K562 (cell line): ENCODE measurements around the gene DNA2. TPM values are rescaled to one million over a fixed set of nuclear protein-coding genes. Genes with fewer than 3 reads are reported as not detected.

Source experiments
- BDP1 ChIP-seq: IDR thresholded peaks from 3 replicates; pipeline ENCODE4 v1.6.1; 2011; ENCODE audit not compliant: insufficient read length, insufficient read depth
- CXXC5 ChIP-seq: fragments of 250-450 bp; sonication (Bioruptor Pico); IDR thresholded peaks from 2 replicates; pipeline ENCODE4 v1.8.0; 2022; ENCODE audit warnings: inconsistent platforms, mild to moderate bottlenecking, moderate library complexity
- EP400 ChIP-seq: fragments of 450-650 bp; IDR thresholded peaks from 2 replicates; pipeline ENCODE4 v1.6.1; 2017; ENCODE audit warnings: antibody characterized with exemption, mild to moderate bottlenecking, moderate library complexity
- FOXP1 ChIP-seq: sonication (generic); formaldehyde crosslinking; IDR thresholded peaks from 2 replicates; pipeline ENCODE4 v1.8.0; 2022; ENCODE audit warnings: mild to moderate bottlenecking, missing genetic modification reagents
- GABPA ChIP-seq: fragments of 200-800 bp; sonication (Bioruptor generic); conservative IDR thresholded peaks from 2 replicates; pipeline ENCODE4 v1.6.1; 2016; ENCODE audit warnings: low read depth, missing genetic modification characterization, missing compliant biosample characterization
- GATAD2B ChIP-seq: fragments of 450-650 bp; IDR thresholded peaks from 2 replicates; pipeline ENCODE4 v1.6.1; 2017; ENCODE audit warnings: mild to moderate bottlenecking, borderline replicate concordance
- HCFC1 ChIP-seq: IDR thresholded peaks from 2 replicates; pipeline ENCODE4 v1.6.1; 2012; ENCODE audit warnings: low read depth, low read length, improper control_type of control experiment
- HDGF ChIP-seq: fragments of 450-650 bp; IDR thresholded peaks from 2 replicates; pipeline ENCODE4 v1.6.1; 2016
- KDM5B ChIP-seq: fragments of 200-600 bp; sonication (generic); IDR thresholded peaks from 2 replicates; pipeline ENCODE4 v1.6.1; 2012; ENCODE audit warnings: low read depth, mild to moderate bottlenecking, moderate library complexity, low read length, control low read depth, inconsistent platforms; ENCODE audit not compliant: insufficient replicate concordance
- KLF16 ChIP-seq: IDR thresholded peaks from 2 replicates; pipeline ENCODE4 v1.6.1; 2016; ENCODE audit warnings: antibody characterized with exemption
- POLR2A ChIP-seq: fragments of 450-650 bp; conservative IDR thresholded peaks from 2 replicates; pipeline ENCODE4 v1.6.1; 2016
- XRCC5 ChIP-seq: fragments of 200-400 bp; formaldehyde crosslinking; IDR thresholded peaks from 2 replicates; pipeline ENCODE4 v1.6.1; 2017; ENCODE audit warnings: low read depth, mild to moderate bottlenecking, low read length
- ZNF12 ChIP-seq: sonication (generic); formaldehyde crosslinking; IDR thresholded peaks from 2 replicates; pipeline ENCODE4 v1.4.0; 2020; ENCODE audit warnings: mild to moderate bottlenecking, missing genetic modification reagents
- polyA plus RNA-seq, 8 experiments: library from polyadenylated mRNA; depleted of rRNA in 4 of 8; stranded (reverse) in 5 of 8; unstranded in 3 of 8; fragments of >200 nt; fragmentation: Nextera tagmentation in 2 of 8; fragmentation: Illumina TruSeq in 1 of 8; extraction: Ambion mirVana in 2 of 8; extraction: Trizol in 1 of 8; gene quantifications; 2 replicates each; pipeline versions ENCODE4 v1.2.1 to v1.2.3, GENCODE V29; 2011 to 2014; ENCODE audit warnings: inconsistent platforms in 1 of 8, missing spikeins in 1 of 8
- total RNA-seq, 7 experiments: library from RNA; depleted of rRNA in 6 of 7; stranded (reverse); fragments of >200 nt in 6 of 7; fragmentation: Illumina TruSeq in 2 of 7; extraction: Trizol in 2 of 7; gene quantifications; 2 replicates each; pipeline versions ENCODE4 v1.2.1 to v1.2.3, GENCODE V29; 2011 to 2021; ENCODE audit warnings: low replicate concordance in 1 of 7
- TF ChIP-seq, protein P1 (sequence below), 2 experiments: fragments of 450-650 bp; conservative IDR thresholded peaks; 2 replicates each; pipeline ENCODE4 v1.6.1; 2017; ENCODE audit warnings: mild to moderate bottlenecking in 2 of 2, moderate library complexity in 2 of 2
- TF ChIP-seq, protein P2 (sequence below): sonication (generic); formaldehyde crosslinking; IDR thresholded peaks from 2 replicates; pipeline ENCODE4 v1.8.0; 2023; ENCODE audit warnings: mild to moderate bottlenecking, missing genetic modification reagents
- TF ChIP-seq, protein P3 (sequence below): fragments of 250-450 bp; sonication (Bioruptor Pico); IDR thresholded peaks from 2 replicates; pipeline ENCODE4 v1.8.0; 2022; ENCODE audit warnings: inconsistent platforms, mild to moderate bottlenecking, moderate library complexity, borderline replicate concordance
- TF ChIP-seq, protein P4 (sequence below): sonication (generic); formaldehyde crosslinking; IDR thresholded peaks from 2 replicates; pipeline ENCODE4 v1.8.0; 2022; ENCODE audit warnings: mild to moderate bottlenecking, missing genetic modification reagents

The DNA2 gene
- total and polyA plus RNA-seq, 9 of the 15 experiments (the other 6 are each of a cell fraction or from before 2014, with no cell fraction given) = 24.6 to 51.4 (median 40.8) TPM

DNA sequence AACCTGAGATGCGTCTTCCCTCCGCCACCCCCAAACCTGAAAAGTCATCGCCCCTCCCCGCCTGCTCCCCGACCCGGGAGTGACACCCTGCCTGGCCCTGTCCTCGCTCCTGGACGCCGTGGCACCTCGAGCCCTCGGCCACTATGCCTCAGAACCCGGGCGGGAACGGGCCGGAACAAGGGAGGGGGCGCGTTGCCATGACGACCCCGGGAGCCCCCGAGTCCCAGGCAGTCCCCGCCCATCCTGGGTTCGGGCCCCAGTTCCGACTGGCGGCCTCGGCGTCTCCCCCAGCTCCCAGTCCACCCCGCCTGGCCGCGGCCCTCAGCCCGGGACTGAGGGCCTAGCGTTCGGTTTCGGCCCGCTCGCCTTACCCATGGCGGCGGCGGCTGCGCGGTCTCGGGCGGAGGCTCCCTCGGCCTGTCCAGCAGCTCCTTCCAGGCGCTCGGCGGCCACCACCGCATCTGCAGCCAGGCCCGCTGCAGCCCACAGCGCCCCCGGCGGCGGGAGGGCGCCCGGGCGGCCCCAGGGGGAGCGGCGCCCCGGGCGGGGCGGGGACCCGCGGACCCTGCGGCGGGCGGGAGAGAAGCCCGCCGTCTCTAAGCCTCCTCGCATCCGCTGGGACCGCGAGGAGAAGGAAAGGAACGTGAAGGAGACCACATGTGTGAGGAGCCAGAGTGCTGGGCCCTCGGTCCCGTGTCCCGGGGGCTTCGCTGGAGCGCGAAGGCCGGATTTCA lies 64.8 kb downstream of the DNA2 start, which contains the start of gene RUFY2 (continued):
- TF ChIP-seq, protein P1, sequence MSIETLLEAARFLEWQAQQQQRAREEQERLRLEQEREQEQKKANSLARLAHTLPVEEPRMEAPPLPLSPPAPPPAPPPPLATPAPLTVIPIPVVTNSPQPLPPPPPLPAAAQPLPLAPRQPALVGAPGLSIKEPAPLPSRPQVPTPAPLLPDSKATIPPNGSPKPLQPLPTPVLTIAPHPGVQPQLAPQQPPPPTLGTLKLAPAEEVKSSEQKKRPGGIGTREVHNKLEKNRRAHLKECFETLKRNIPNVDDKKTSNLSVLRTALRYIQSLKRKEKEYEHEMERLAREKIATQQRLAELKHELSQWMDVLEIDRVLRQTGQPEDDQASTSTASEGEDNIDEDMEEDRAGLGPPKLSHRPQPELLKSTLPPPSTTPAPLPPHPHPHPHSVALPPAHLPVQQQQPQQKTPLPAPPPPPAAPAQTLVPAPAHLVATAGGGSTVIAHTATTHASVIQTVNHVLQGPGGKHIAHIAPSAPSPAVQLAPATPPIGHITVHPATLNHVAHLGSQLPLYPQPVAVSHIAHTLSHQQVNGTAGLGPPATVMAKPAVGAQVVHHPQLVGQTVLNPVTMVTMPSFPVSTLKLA (conservative IDR thresholded peaks at IDR 0.05) = peak in 1 of 2 experiments; percentile 31; a peak in 1 of 4 replicates
- TF ChIP-seq, protein P2, sequence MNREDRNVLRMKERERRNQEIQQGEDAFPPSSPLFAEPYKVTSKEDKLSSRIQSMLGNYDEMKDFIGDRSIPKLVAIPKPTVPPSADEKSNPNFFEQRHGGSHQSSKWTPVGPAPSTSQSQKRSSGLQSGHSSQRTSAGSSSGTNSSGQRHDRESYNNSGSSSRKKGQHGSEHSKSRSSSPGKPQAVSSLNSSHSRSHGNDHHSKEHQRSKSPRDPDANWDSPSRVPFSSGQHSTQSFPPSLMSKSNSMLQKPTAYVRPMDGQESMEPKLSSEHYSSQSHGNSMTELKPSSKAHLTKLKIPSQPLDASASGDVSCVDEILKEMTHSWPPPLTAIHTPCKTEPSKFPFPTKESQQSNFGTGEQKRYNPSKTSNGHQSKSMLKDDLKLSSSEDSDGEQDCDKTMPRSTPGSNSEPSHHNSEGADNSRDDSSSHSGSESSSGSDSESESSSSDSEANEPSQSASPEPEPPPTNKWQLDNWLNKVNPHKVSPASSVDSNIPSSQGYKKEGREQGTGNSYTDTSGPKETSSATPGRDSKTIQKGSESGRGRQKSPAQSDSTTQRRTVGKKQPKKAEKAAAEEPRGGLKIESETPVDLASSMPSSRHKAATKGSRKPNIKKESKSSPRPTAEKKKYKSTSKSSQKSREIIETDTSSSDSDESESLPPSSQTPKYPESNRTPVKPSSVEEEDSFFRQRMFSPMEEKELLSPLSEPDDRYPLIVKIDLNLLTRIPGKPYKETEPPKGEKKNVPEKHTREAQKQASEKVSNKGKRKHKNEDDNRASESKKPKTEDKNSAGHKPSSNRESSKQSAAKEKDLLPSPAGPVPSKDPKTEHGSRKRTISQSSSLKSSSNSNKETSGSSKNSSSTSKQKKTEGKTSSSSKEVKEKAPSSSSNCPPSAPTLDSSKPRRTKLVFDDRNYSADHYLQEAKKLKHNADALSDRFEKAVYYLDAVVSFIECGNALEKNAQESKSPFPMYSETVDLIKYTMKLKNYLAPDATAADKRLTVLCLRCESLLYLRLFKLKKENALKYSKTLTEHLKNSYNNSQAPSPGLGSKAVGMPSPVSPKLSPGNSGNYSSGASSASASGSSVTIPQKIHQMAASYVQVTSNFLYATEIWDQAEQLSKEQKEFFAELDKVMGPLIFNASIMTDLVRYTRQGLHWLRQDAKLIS (CRISPR knock-in tag) = peak; percentile 78
- TF ChIP-seq EP400 = peak; percentile 58; the same call in 1 of the 2 replicates
- no peak for TF ChIP-seq KLF16
- TF ChIP-seq HCFC1 = peak; percentile 66
- TF ChIP-seq GABPA = peak; percentile 43; the same call in 1 of the 2 replicates
- peak; percentile 67; the same call in 1 of the 2 replicates for TF ChIP-seq FOXP1 (CRISPR knock-in tag)
- peak; percentile 94 for TF ChIP-seq CXXC5 (CRISPR knock-in tag)
- TF ChIP-seq XRCC5 = no peak
- TF ChIP-seq POLR2A = peak; percentile 88
- no peak for TF ChIP-seq BDP1
- 0 out of 2 replicates have a peak, but pooled peaks have one; percentile 19 for TF ChIP-seq ZNF12
- TF ChIP-seq GATAD2B = peak; percentile 99
- TF ChIP-seq, protein P3, sequence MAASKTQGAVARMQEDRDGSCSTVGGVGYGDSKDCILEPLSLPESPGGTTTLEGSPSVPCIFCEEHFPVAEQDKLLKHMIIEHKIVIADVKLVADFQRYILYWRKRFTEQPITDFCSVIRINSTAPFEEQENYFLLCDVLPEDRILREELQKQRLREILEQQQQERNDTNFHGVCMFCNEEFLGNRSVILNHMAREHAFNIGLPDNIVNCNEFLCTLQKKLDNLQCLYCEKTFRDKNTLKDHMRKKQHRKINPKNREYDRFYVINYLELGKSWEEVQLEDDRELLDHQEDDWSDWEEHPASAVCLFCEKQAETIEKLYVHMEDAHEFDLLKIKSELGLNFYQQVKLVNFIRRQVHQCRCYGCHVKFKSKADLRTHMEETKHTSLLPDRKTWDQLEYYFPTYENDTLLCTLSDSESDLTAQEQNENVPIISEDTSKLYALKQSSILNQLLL (CRISPR knock-in tag) = no peak
- TF ChIP-seq, protein P4, sequence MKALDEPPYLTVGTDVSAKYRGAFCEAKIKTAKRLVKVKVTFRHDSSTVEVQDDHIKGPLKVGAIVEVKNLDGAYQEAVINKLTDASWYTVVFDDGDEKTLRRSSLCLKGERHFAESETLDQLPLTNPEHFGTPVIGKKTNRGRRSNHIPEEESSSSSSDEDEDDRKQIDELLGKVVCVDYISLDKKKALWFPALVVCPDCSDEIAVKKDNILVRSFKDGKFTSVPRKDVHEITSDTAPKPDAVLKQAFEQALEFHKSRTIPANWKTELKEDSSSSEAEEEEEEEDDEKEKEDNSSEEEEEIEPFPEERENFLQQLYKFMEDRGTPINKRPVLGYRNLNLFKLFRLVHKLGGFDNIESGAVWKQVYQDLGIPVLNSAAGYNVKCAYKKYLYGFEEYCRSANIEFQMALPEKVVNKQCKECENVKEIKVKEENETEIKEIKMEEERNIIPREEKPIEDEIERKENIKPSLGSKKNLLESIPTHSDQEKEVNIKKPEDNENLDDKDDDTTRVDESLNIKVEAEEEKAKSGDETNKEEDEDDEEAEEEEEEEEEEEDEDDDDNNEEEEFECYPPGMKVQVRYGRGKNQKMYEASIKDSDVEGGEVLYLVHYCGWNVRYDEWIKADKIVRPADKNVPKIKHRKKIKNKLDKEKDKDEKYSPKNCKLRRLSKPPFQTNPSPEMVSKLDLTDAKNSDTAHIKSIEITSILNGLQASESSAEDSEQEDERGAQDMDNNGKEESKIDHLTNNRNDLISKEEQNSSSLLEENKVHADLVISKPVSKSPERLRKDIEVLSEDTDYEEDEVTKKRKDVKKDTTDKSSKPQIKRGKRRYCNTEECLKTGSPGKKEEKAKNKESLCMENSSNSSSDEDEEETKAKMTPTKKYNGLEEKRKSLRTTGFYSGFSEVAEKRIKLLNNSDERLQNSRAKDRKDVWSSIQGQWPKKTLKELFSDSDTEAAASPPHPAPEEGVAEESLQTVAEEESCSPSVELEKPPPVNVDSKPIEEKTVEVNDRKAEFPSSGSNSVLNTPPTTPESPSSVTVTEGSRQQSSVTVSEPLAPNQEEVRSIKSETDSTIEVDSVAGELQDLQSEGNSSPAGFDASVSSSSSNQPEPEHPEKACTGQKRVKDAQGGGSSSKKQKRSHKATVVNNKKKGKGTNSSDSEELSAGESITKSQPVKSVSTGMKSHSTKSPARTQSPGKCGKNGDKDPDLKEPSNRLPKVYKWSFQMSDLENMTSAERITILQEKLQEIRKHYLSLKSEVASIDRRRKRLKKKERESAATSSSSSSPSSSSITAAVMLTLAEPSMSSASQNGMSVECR = peak; percentile 92
- TF ChIP-seq HDGF = no peak
- peak; percentile 61 for TF ChIP-seq KDM5B
